ENCODE measurements around the gene RBPJ.
"Not testable (repeated sequence)": the region's sequence is repeated elsewhere in the genome, so short reads cannot be mapped to it uniquely, and the experiment has no call there.

RBPJ gene

DNA sequence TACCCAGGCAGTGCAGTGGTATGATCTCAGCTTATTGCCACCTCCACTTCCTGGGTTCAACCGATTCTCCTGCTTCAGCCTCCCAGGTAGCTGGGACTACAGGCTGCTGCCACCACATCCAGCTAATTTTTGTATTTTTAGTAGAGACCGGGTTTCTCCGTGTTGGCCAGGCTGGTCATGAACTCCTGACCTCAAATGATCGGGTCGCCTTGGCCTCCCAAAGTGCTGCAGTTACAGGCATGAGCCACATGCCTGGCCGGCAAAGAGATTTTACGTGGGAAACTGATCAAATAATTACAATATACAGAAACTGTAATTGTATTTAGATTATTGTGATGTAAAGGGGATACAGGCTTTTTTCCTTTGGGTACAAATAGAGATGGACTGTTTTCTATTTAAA is 33.7 kb downstream of the RBPJ start:
- H3K9me3 ChIP-seq (ENCODE audit: control insufficient read depth, low read length), result no peaks in the 10 kb centered on the region
- H3K27ac ChIP-seq (ENCODE audit: insufficient read depth, low read length, poor library complexity, severe bottlenecking), result no peak overlapping the region
- DNase-seq, result no peak
- H3K4me1 ChIP-seq (ENCODE audit: control insufficient read depth, insufficient read depth, low read length, poor library complexity, severe bottlenecking), result peaks cover 12% of the 10 kb centered on the region
- H3K27me3 ChIP-seq (replicated peaks; ENCODE audit: control insufficient read depth, insufficient read depth, low read length, poor library complexity, severe bottlenecking), result no peaks in the 10 kb centered on the region
- H3K4me3 ChIP-seq (ENCODE audit: insufficient read depth, low read depth, low read length, poor library complexity, severe bottlenecking), result no peak overlapping the region
- H3K36me3 ChIP-seq (ENCODE audit: control insufficient read depth, insufficient read depth, low read length), result no peaks in the 10 kb centered on the region

DNA sequence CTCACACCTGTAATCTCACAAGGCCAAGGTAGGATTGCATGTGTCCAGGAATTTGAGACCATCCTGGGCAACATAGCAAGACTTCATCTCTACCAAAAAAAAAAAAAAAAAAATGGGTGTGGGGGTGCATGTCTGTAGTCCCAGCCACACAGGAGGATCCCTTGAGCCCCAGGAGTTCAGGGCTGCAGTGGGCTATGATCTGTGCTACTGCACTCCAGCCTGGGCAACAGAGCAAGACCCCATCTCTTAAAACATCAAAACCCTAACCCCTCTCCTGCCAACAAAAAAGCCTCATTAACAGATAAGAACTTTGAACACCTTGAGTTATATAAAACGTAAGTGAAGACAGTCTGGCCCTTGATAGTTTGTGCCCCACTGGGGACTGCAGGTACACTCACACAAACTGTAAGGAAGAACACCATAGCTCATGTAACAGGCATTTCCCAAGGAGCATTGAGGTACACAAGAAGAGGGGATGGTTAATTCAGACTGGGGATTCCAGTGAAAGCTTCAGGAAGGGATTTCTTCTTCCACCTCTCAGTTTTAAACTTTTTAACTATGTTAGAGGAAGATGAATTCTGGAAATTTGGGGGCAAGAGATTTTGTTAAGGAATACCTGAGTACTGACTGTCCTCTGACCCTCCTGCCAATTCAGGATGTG is 34.7 kb downstream of the RBPJ start:
- H3K4me3 ChIP-seq (ENCODE audit: insufficient read depth, low read depth, low read length, poor library complexity, severe bottlenecking), result no peak overlapping the region
- no peaks in the 10 kb centered on the region for H3K36me3 ChIP-seq (ENCODE audit: control insufficient read depth, insufficient read depth, low read length)
- no peak for DNase-seq
- H3K27me3 ChIP-seq (replicated peaks; ENCODE audit: control insufficient read depth, insufficient read depth, low read length, poor library complexity, severe bottlenecking), result no peaks in the 10 kb centered on the region
- peaks cover 12% of the 10 kb centered on the region for H3K4me1 ChIP-seq (ENCODE audit: control insufficient read depth, insufficient read depth, low read length, poor library complexity, severe bottlenecking)
- H3K27ac ChIP-seq (ENCODE audit: insufficient read depth, low read length, poor library complexity, severe bottlenecking), result no peak overlapping the region
- H3K9me3 ChIP-seq (ENCODE audit: control insufficient read depth, low read length), result no peaks in the 10 kb centered on the region

DNA sequence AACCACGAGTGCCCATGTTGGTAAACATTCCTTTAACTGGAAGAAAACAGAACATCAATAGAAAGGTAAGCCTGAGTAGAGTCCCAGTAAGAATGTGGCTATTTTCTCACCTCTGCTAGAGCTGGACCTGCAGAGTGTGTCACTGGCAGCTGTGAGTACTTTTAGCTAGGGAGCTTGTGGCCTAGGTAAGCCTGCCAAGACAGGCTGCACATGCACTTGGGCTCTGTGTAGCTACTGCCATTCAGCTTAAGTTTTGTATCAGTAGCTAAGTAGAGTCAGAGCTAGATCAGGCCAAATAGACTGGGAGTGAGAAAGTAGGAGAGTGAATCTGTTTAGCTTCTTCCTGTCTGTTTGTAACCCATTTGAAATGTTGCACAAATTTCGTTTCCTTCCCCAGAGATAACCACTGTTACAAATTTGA is 35.3 kb downstream of the RBPJ start:
- H3K9me3 ChIP-seq (ENCODE audit: control insufficient read depth, low read length), result no peaks in the 10 kb centered on the region
- H3K4me3 ChIP-seq (ENCODE audit: insufficient read depth, low read depth, low read length, poor library complexity, severe bottlenecking), result no peak overlapping the region
- peaks cover 16% of the 10 kb centered on the region for H3K4me1 ChIP-seq (ENCODE audit: control insufficient read depth, insufficient read depth, low read length, poor library complexity, severe bottlenecking)
- no peaks in the 10 kb centered on the region for H3K36me3 ChIP-seq (ENCODE audit: control insufficient read depth, insufficient read depth, low read length)
- no peak overlapping the region for H3K27ac ChIP-seq (ENCODE audit: insufficient read depth, low read length, poor library complexity, severe bottlenecking)
- H3K27me3 ChIP-seq (replicated peaks; ENCODE audit: control insufficient read depth, insufficient read depth, low read length, poor library complexity, severe bottlenecking), result no peaks in the 10 kb centered on the region
- no peak for DNase-seq

DNA sequence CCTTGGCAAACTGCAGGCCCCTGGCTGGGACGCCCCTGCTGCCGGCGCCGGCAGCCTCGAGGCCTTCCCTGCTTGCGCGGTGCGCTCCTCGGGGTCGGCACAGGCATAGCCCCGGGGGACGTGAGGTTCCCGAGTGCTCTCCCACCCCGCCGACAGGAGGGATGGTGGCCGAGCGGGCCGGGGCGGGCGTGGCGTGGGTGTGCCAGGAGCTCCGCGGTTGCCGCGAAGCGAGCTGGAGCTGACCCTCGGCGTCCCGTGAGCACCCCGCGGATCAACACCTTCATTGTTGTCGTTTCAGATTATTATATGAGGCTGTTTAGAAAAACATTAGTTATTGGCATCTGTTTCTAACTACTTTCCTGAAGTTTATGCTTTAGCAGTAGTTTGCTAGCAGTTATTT is 38.7 kb downstream of the RBPJ start:
- DNase-seq; H3K4me3 ChIP-seq (ENCODE audit: insufficient read depth, low read depth, low read length, poor library complexity, severe bottlenecking); H3K27me3 ChIP-seq (replicated peaks; ENCODE audit: control insufficient read depth, insufficient read depth, low read length, poor library complexity, severe bottlenecking); H3K27ac ChIP-seq (ENCODE audit: insufficient read depth, low read length, poor library complexity, severe bottlenecking); H3K36me3 ChIP-seq (ENCODE audit: control insufficient read depth, insufficient read depth, low read length); H3K9me3 ChIP-seq (ENCODE audit: control insufficient read depth, low read length): not testable (repeated sequence)
- peaks cover 20% of the 10 kb centered on the region for H3K4me1 ChIP-seq (ENCODE audit: control insufficient read depth, insufficient read depth, low read length, poor library complexity, severe bottlenecking)

- no peak for DNase-seq
- H3K27ac ChIP-seq (ENCODE audit: insufficient read depth, low read length, poor library complexity, severe bottlenecking), result no peak overlapping the region
- H3K4me3 ChIP-seq (ENCODE audit: insufficient read depth, low read depth, low read length, poor library complexity, severe bottlenecking), result no peak overlapping the region
- peaks cover 17% of the 10 kb centered on the region for H3K4me1 ChIP-seq (ENCODE audit: control insufficient read depth, insufficient read depth, low read length, poor library complexity, severe bottlenecking)
- H3K36me3 ChIP-seq (ENCODE audit: control insufficient read depth, insufficient read depth, low read length), result no peaks in the 10 kb centered on the region
- no peaks in the 10 kb centered on the region for H3K27me3 ChIP-seq (replicated peaks; ENCODE audit: control insufficient read depth, insufficient read depth, low read length, poor library complexity, severe bottlenecking)
- no peaks in the 10 kb centered on the region for H3K9me3 ChIP-seq (ENCODE audit: control insufficient read depth, low read length)
These were observed 39.5 kb downstream of the RBPJ start for GRCh38 chr4:26360273-26360672.

DNA sequence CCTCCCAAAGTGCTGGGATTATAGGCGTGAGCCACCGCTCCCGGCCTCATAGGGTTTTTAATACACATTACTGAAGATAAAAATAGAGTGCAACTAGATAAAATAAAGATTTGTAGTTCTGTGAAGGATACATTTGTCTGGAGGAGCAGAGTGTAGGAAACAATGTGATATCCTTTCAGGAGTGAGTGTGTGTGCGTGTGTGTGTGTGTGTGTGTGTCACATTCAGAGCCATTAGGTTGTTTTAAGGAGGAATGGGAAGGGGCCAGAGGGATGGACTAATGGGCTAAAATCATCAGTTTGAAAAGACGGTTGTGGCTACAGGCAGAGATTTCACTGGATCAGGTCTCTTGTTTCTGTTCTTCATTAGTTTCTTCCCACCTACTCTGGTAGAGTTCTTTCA is 40.0 kb downstream of the RBPJ start:
- Histone ChIP-seq H3K36me3 (ENCODE audit: control insufficient read depth, insufficient read depth, low read length) (no peaks in the 10 kb centered on the region), H3K9me3 (ENCODE audit: control insufficient read depth, low read length) (no peaks in the 10 kb centered on the region), H3K4me1 (ENCODE audit: control insufficient read depth, insufficient read depth, low read length, poor library complexity, severe bottlenecking) (peaks cover 11% of the 10 kb centered on the region), H3K27me3 (replicated peaks; ENCODE audit: control insufficient read depth, insufficient read depth, low read length, poor library complexity, severe bottlenecking) (no peaks in the 10 kb centered on the region), H3K4me3 (ENCODE audit: insufficient read depth, low read depth, low read length, poor library complexity, severe bottlenecking) (no peak overlapping the region), H3K27ac (ENCODE audit: insufficient read depth, low read length, poor library complexity, severe bottlenecking) (no peak overlapping the region)
- no peak for DNase-seq

DNA sequence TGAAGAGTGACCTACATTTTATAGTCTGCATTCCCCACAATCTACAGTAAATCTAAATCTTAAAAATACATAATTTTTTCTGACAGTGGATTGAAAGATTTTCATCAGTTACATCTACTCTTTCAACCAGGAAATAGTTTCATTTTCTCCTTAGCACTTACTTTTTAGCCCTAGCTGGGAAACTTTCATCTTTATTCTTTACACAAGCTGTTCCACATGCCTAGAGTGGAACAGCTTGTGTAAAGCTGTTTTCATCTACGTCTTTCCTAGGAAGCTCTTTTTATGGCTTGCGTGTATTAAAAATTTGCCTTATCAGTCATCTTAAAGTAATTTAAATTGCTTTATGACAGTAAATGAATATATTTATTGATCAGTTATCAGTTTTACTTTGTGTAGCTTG is 40.5 kb downstream of the RBPJ start:
- Histone ChIP-seq H3K27ac (ENCODE audit: insufficient read depth, low read length, poor library complexity, severe bottlenecking) (no peak overlapping the region), H3K36me3 (ENCODE audit: control insufficient read depth, insufficient read depth, low read length) (no peaks in the 10 kb centered on the region), H3K9me3 (ENCODE audit: control insufficient read depth, low read length) (no peaks in the 10 kb centered on the region), H3K27me3 (replicated peaks; ENCODE audit: control insufficient read depth, insufficient read depth, low read length, poor library complexity, severe bottlenecking) (no peaks in the 10 kb centered on the region), H3K4me3 (ENCODE audit: insufficient read depth, low read depth, low read length, poor library complexity, severe bottlenecking) (no peak overlapping the region), H3K4me1 (ENCODE audit: control insufficient read depth, insufficient read depth, low read length, poor library complexity, severe bottlenecking) (peaks cover 7% of the 10 kb centered on the region)
- no peak for DNase-seq

DNA sequence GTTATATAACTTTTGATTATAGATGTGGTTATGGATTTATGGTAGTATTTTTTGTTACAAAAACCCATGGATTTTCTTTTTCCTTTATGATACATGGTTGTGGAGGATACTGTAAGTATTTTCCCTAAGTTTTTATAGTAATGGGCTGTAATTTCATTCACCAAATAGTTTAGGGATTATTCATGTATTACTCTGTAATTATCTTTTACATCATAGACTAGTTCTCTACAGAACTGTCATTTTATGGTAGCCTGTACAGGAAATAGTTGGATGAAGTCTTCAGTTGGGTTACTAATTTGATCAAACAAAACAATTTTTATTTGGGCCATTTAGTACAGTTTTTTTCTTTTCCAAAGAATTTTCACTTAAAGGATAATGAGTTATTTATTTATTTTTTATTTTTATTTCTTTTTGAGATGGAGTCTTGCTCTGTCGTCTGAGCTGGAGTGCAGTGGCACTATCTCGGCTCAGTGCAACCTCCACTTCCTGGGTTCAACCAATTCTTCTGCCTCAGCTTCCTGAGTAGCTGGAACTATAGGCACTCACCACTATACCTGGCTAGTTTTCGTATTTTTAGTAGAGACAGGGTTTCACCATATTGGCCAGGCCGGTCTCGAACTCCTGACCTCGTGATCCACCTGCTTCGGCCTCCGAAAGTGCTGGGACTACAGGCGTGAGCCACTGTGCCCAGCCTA is 42.1 kb downstream of the RBPJ start:
- no peaks in the 10 kb centered on the region for H3K27me3 ChIP-seq (replicated peaks; ENCODE audit: control insufficient read depth, insufficient read depth, low read length, poor library complexity, severe bottlenecking)
- no peak overlapping the region for H3K4me3 ChIP-seq (ENCODE audit: insufficient read depth, low read depth, low read length, poor library complexity, severe bottlenecking)
- DNase-seq, result no peak
- H3K4me1 ChIP-seq (ENCODE audit: control insufficient read depth, insufficient read depth, low read length, poor library complexity, severe bottlenecking), result peaks cover 7% of the 10 kb centered on the region
- H3K9me3 ChIP-seq (ENCODE audit: control insufficient read depth, low read length), result no peaks in the 10 kb centered on the region
- H3K36me3 ChIP-seq (ENCODE audit: control insufficient read depth, insufficient read depth, low read length), result no peaks in the 10 kb centered on the region
- H3K27ac ChIP-seq (ENCODE audit: insufficient read depth, low read length, poor library complexity, severe bottlenecking), result no peak overlapping the region

DNA sequence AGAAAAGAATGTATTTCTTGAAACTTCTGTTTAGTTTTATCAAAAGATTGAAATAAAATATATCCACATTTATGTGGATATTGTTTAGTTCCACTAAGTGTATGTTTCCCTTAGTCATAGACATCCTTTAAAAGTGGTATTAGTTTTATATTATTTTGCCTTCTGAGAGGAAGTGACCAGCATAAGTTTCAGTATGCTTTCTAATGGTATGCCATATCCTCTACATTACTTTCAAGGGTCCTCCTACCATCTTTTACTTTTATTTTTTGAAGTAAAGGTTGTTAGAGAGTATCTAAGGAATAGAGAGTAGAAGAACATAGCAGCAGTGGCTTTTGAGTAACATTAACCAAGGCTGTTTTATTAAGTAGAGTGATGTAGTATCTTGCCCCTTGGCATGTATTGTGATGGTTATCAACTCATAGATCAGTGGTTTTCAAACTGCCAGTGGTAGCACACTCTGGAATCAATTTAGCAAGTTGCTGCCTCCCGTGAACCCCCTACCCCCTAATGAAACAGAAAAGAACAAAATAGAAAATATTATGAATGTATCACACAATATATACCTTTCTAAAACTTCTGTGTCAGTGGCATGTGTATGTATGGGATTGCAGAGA is 44.8 kb downstream of the RBPJ start:
- Histone ChIP-seq H3K4me1 (ENCODE audit: control insufficient read depth, insufficient read depth, low read length, poor library complexity, severe bottlenecking) (peaks cover 7% of the 10 kb centered on the region), H3K27me3 (replicated peaks; ENCODE audit: control insufficient read depth, insufficient read depth, low read length, poor library complexity, severe bottlenecking) (no peaks in the 10 kb centered on the region), H3K36me3 (ENCODE audit: control insufficient read depth, insufficient read depth, low read length) (no peaks in the 10 kb centered on the region), H3K4me3 (ENCODE audit: insufficient read depth, low read depth, low read length, poor library complexity, severe bottlenecking) (no peak overlapping the region), H3K27ac (ENCODE audit: insufficient read depth, low read length, poor library complexity, severe bottlenecking) (no peak overlapping the region), H3K9me3 (ENCODE audit: control insufficient read depth, low read length) (no peaks in the 10 kb centered on the region)
- no peak for DNase-seq

GRCh38 chr4:26367811-26368210 is 47.0 kb downstream of the RBPJ start:
- Histone ChIP-seq H3K4me1 (ENCODE audit: control insufficient read depth, insufficient read depth, low read length, poor library complexity, severe bottlenecking) (peaks cover 5% of the 10 kb centered on the region), H3K27me3 (replicated peaks; ENCODE audit: control insufficient read depth, insufficient read depth, low read length, poor library complexity, severe bottlenecking) (no peaks in the 10 kb centered on the region), H3K27ac (ENCODE audit: insufficient read depth, low read length, poor library complexity, severe bottlenecking) (no peak overlapping the region), H3K9me3 (ENCODE audit: control insufficient read depth, low read length) (no peaks in the 10 kb centered on the region), H3K36me3 (ENCODE audit: control insufficient read depth, insufficient read depth, low read length) (no peaks in the 10 kb centered on the region), H3K4me3 (ENCODE audit: insufficient read depth, low read depth, low read length, poor library complexity, severe bottlenecking) (no peak overlapping the region)
- no peak for DNase-seq
